H54 (cell line): Measurements from ENCODE around the gene MYBPHL.

Experiments
- DNase-seq: peaks from one replicate; pipeline ENCODE4 v3.0.0; 2011; ENCODE audit warnings: low spot score, mixed read lengths; ENCODE audit not compliant: insufficient read length
- FAIRE-seq: peaks from 3 replicates; lab custom pipeline; 2011; peaks lifted over from hg19 to GRCh38; lab: Jason Lieb, UNC
- POLR2A ChIP-seq: IDR thresholded peaks from 2 replicates; pipeline ENCODE4 v1.6.1; 2011; ENCODE audit warnings: low read depth, mild to moderate bottlenecking, low read length

Gene MYBPHL

GRCh38 chr1:109281680-109282496, 24.9 kb downstream of the MYBPHL start:
- TF ChIP-seq POLR2A = no peak
- FAIRE-seq = no peak
- DNase-seq = no peak

- DNase-seq (no peak), FAIRE-seq (no peak)
- no peak for TF ChIP-seq POLR2A
Measured at GRCh38 chr1:109280862-109281261, 25.9 kb downstream of the MYBPHL start.

GRCh38 chr1:109279615-109280278, 27.1 kb downstream of the MYBPHL start:
- no peak for TF ChIP-seq POLR2A
- FAIRE-seq (no peak), DNase-seq (no peak)

- FAIRE-seq = peak; percentile 58
- DNase-seq = peak; percentile 70
- no peak for TF ChIP-seq POLR2A
Measured at GRCh38 chr1:109277434-109278204, 29.2 kb downstream of the MYBPHL start.

- FAIRE-seq (no peak), DNase-seq (no peak)
Measured at GRCh38 chr1:109275706-109276345, 31.0 kb downstream of the MYBPHL start.

GRCh38 chr1:109274533-109275476, 32.0 kb downstream of the MYBPHL start:
- FAIRE-seq (peak; percentile 6), DNase-seq (peak; percentile 72)
- TF ChIP-seq POLR2A = no peak

More at GRCh38 chr1:109275706-109276345, 31.0 kb downstream of the MYBPHL start:
- TF ChIP-seq POLR2A = no peak

GRCh38 chr1:109273570-109274288, 33.1 kb downstream of the MYBPHL start:
- DNase-seq = no peak
- TF ChIP-seq POLR2A = no peak
- no peak for FAIRE-seq

- TF ChIP-seq POLR2A = no peak
- FAIRE-seq (no peak), DNase-seq (no peak)
Measured at GRCh38 chr1:109272831-109273547, 33.8 kb downstream of the MYBPHL start.

- TF ChIP-seq POLR2A = no peak
- DNase-seq (no peak), FAIRE-seq (no peak)
Measured at GRCh38 chr1:109272021-109272799, 34.6 kb downstream of the MYBPHL start.

- FAIRE-seq = no peak
- no peak for TF ChIP-seq POLR2A
- DNase-seq = no peak
Measured at GRCh38 chr1:109271458-109271857, 35.4 kb downstream of the MYBPHL start.
